NCI-H748 treated with DMSO at 0.1 percent for 48 hours (cell line): Measurements from ENCODE around the gene COPS9.

Experiments
- DNase-seq: peaks from one replicate; lab custom pipeline; 2025; lab: John Stamatoyannopoulos, UW

The COPS9 gene

DNA sequence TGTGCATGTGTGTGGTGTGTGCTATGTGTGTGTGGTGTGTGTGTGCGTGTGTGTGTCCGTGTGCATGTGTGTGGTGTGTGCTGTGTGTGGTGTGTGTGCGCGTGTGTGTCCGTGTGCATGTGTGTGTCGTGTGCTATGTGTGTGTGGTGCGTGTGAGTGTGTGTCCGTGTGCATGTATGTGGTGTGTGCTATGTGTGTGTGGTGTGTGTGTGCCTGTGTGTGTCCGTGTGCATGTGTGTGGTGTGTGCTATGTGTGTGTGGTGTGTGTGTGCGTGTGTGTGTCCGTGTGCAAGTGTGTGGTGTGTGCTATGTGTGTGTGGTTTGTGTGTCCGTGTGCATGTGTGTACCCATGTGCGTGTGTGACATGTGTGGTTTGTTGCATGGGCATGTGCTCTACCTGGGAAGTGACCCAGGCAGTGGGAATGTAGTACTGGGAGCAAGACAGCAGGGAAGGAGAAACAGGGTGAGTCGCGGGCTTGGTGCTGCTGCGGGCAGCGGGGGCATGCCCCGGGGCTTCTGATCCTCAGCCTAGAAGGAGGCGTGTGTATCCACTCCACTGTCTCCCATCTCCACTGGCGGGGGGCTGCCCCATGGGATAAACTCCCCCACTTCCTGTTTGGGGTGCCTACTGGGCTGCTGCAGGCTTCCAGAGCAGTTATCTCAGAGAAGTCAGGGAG lies 11.9 kb upstream of the COPS9 start:
- no peak for DNase-seq

DNA sequence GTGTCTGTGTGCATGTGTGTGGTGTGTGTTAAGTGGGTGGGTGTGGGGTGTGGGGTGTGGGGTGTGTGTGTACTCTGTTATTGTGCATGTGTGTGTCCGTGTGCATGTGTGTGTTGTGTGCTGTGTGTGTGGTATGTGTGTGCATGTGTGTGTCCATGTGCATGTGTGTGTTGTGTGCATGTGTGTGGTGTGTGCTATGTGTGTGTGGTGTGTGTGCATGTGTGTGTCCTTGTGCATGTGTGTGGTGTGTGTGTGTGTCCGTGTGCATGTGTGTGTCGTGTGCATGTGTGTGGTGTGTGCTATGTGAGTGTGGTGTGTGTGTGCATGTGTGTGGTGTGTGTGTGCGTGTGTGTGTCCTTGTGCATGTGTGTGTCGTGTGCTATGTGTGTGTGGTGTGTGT lies 11.3 kb upstream of the COPS9 start:
- no peak for DNase-seq

- DNase-seq, result no peak
Measured at GRCh38 chr2:240146627-240147278, 10.6 kb upstream of the COPS9 start.

- no peak for DNase-seq
Measured at GRCh38 chr2:240146141-240146561, 10.0 kb upstream of the COPS9 start.

- no peak for DNase-seq
Measured at GRCh38 chr2:240145461-240145860, 9.4 kb upstream of the COPS9 start.

GRCh38 chr2:240144649-240145261 lies 8.7 kb upstream of the COPS9 start:
- no peak for DNase-seq

- DNase-seq, result peak; percentile 28
Measured at GRCh38 chr2:240143801-240144648, 7.9 kb upstream of the COPS9 start.

GRCh38 chr2:240143276-240143675 lies 7.2 kb upstream of the COPS9 start:
- DNase-seq, result no peak

GRCh38 chr2:240142859-240143258 lies 6.8 kb upstream of the COPS9 start:
- DNase-seq, result no peak

- DNase-seq, result no peak
Measured at GRCh38 chr2:240142256-240142775, 6.2 kb upstream of the COPS9 start.

GRCh38 chr2:240141736-240142135 lies 5.6 kb upstream of the COPS9 start:
- no peak for DNase-seq

GRCh38 chr2:240140920-240141319 lies 4.8 kb upstream of the COPS9 start:
- no peak for DNase-seq

- DNase-seq, result no peak
Measured at GRCh38 chr2:240140511-240140910, 4.4 kb upstream of the COPS9 start, which contains the start of gene OTOS. Gene OTOS (minus strand): TSS chr2:240140658. CDS start chr2:240140326, 332 bp downstream.

DNA sequence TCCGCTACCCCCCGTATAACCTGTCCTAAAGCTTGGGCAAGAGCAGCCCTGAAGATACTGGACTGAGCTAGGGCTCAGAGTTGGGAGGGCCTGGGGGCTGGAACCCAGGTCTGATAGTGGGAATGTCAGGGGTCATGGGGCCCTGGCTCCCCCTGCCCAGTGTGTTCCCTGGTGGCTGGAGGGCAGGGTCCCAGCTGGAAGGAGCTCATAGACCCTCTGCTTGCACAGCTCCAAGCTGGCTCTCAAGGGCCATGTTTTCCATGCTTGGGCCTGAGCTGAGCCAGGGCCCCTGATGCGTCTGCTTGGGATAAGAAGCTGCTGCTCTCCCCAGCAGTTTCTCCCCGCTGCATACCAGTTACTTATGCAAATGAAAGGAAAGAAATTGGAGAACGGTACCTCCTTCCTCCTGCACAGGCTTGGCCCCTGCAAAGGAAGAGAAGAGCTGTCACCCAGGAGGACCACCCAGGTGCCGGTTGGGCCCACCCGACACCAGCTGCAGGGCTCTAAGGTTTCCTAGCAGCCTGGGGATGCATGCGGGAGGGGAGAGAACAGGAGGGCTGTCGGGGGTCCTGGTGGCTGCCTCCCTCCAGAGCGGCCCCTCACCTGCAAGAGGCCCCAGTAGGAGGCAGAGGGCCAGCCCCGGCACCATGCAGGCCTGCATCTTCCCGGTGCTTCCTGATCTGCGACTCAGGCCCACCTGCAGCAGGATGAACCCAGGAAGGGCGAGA lies 3.7 kb upstream of the COPS9 start:
- DNase-seq, result no peak

DNA sequence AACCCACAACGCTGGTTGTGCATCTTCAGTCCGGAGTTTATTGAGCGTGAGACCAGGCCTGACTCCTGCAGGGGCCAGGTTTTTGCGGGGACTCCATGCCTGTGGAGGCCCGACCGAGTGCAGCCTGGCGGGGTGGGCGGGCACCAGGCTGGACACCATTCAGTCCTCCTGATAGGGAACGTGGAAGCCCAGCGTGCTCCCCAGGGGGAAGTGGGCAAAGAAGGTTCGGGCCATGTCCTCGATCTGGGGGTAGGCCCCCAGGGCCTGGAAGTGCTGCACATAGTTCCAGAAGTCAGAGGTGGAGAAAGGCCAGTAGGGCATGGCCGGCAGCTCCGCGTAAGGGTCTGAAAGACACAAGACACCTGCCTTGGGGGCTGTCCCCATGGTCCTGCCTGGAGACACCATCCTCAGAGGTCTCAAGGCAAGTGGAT lies 2.9 kb upstream of the COPS9 start:
- DNase-seq, result no peak

- no peak for DNase-seq
Measured at GRCh38 chr2:240138254-240138984, 2.3 kb upstream of the COPS9 start.

DNA sequence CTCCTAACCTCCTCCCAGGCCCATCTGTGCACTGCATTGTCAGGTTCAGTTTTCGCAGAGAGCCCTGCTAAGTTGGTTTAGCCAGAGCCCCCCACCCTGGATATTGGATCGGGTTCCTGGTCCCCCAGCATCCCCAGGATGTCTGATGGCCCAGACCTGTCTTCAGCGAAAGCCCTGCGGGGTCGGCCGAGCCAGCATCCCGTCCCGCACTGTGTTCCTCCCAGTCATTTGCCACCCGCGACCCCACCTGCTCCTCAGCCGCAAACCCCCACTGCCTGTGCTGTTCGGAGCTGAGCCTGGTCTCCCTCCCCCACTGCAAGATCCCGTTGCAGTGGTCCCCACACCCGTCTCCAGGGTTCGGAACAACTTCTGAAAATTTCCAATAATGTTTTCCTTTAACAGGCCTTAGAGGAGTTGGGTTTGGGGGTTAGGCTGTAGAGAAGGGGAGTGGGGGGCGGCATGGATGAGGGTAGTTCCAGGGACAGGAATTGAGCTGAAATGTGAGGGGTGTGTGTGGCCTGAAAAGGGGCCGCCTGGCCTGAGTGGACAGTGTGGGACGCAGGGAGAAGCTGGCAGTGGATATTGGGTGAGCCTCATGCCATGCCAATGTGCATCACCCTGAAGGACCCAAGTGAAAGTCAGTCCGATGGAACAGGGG lies 1.6 kb upstream of the COPS9 start:
- no peak for DNase-seq

DNA sequence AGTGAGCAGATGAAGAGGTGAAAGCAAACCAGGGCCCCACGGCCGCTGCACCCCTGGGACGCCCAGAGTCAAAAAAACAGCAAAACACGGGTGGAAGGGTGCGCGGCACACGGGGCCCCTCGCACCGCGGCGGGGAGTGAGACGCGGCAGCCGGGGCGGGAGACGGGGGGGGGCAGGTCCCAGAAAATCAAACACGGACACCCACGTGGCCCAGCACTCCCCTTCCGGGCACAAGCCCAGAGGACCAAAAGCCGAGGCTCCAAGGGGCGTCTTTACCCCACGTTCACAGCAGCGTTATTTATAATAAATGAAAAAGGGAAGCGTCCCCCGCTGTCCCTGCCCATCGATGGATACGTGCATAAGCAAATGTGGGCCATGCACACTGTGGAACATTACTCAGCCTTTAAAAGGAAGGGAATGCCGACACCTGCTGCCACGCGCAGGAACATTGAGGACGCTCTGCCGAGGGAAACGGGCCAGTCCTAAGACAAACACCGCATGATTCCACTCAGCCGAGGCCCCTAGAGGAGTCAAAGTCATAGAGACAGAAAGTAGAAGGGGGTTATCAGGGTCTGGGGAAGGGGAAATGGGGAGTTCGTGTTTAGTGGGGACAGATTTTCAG lies 677 bp upstream of the COPS9 start:
- DNase-seq, result no peak

DNA sequence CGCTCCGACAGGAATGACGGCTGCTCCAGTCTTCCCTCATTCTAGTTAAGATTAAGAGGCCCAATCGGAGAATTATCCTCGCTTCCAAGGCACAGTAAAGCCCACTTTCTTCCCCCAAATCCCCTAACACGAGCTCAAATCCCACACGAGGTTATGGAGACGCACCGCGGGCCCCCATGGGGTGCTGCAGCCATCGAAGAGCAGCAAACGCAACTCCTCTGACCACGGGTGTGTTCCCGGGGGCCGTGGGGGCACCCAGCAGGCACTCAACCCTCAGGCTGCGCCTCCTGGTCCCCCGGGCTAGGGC lies 446 bp downstream of the COPS9 start:
- no peak for DNase-seq

GRCh38 chr2:240134956-240135520 lies 1.1 kb downstream of the COPS9 start:
- DNase-seq, result no peak
